ENCODE measurements around the gene MYO10. TPM values are rescaled to one million over a fixed set of nuclear protein-coding genes. Genes with fewer than 3 reads are reported as not detected.
"Not testable (repeated sequence)": the region's sequence is repeated elsewhere in the genome, so short reads cannot be mapped to it uniquely, and the experiment has no call there.

MYO10 gene
- 45.9 and 60.9 TPM in 2 replicates for total RNA-seq
- 23.4 TPM for polyA plus RNA-seq (2012)

DNA sequence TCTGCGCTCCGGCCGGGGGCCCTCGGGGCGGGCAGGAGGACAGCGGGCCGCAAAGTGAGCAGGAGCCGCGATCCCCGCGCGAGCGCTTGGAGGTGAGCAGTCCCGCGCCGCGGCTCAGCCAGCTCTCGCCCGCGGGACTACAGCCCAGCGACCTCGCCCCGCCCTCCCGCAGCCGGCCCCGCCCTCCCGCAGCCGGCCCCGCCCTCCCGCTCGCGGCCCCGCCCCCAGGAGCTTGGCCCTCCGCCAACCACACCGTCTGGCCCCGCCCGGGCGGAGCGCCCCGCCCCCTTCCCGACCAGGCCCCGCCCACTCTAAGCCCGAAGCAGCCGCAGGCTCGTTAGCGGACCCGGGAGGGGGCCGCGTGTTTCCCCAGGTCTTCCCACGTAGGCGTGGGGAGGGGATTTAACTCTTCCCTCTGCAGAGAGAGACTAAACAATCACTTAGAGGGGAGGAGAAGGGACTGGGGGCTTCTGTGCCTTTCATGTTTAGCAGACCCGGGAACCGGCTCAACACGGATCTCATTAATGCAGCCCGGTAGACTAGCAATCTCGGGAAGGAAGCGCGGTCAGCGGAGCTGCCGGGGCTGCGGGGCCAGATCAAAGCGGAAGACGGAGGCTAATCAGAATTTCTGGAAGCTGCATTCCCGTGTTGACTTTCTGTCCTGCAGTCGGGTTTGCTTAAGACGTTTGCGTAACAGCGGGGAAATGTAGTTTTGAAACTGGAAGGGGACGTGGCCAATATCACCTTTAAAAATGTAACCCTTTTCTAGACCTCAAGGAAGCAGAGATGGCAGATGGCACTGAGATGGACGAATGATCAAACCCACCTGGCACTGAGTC is at the start of gene MYO10:
Gene MYO10 (minus strand): TSS at position 139 of the 839 bp plus-strand sequence. CDS start 480 bp downstream, outside the sequence.
- DNase-seq (ENCODE audit: low read depth): peak; percentile 78

DNA sequence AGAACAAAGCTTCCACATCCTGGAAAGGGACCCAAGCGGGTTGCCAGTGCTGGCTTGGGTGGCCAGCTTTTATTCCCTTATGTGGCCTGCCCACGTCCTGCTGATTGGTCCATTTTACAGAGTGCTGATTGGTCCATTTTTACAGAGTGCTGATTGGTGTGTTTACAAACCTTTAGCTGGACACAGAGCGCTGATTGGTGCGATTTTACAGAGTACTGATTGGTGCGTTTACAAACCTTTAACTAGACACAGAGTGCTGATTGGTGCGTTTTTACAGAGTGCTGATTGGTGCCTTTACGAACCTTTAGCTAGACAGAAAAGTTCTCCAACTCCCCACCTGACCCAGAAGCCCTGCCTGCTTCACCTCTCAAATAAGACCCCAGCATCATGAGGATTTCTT is 49.2 kb upstream of the MYO10 start:
- DNase-seq (ENCODE audit: low read depth): not testable (repeated sequence)

DNA sequence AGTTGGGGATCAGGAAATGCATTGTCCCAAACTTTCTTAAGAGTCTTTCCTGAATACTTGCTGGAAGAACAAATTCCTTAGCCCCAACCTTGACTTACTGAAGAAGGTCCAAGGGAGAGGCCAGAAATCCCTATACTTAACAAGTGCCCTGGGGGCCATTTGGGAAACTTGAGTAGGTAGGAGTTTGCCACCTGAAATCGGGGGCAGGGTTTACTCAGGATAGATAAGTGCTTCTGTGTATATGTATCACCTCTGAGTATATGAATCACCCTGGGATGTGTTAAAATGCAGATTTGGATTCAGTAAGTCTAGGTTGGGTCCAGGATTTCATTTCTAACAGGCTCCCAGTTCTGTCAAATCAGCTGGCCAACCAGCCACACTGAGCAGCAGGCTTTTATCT is 47.9 kb upstream of the MYO10 start:
- DNase-seq (ENCODE audit: low read depth): no peak

DNA sequence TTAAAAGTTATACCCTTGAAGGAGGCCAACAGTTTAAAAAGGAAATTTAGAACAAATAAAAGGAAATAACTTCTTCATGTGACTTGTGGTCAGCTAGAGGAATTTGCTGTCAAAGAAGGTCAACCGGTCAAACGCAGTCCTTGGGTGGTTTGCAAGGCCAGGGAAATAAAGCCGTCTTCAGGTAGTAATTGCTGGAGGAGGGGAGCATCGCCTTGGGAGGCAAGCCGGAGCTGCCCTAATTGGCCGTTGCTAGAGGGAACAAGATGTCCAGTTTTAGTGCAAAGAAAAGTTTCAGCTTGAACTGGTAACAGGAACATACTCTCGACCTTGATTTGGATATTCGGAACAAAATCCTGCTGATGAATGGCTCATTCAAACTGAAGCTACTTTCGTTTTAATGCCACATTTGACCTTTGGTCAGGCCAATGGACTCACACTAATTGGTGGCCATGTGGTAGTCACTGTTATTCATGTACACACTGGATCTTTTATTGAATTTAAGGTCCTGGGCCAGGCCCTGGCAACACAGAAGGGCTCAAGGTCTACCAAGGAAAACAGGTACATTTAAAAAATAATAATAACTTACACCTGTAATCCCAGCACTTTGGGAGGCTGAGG is 47.0 kb upstream of the MYO10 start:
- no peak for DNase-seq (ENCODE audit: low read depth)

DNA sequence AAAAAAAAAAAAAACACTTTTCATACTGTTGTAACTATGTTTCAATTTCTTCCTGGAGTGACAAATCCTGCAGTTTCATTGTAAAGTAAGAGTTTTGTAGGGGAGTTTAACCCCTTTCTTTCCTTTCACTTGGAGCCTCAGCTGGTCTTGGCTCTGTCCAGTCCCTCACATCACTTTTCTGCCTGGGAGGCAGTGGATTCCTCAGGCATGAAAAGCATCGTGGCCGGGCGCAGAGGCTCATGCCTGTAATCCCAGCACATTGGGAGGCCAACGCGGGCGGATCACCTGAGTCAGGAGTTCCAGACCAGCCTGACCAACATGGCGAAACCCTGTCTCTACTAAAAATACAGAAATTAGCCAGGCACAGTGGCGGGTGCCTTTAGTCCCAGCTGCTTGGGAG is 45.6 kb upstream of the MYO10 start:
- DNase-seq (ENCODE audit: low read depth): no peak

DNA sequence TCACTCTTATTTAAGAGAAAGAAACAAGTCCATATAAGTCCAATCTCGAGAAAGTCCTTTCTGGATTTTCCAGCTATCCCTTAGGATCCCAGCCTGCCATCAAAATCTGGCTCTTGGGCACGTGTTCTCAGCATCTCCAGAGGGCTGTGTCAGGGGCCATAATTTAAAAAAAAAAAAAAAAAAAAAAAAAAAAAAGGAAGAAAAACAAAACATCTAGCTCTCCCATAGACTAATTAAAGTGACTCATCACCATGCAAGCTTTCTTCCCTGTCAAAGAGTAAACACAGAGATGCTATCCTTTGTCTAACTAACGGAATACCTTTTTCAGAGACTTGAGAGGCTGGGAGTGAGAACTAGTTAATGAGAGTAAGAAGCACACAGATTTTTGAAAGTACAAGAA is 44.9 kb upstream of the MYO10 start:
- DNase-seq (ENCODE audit: low read depth): no peak

DNA sequence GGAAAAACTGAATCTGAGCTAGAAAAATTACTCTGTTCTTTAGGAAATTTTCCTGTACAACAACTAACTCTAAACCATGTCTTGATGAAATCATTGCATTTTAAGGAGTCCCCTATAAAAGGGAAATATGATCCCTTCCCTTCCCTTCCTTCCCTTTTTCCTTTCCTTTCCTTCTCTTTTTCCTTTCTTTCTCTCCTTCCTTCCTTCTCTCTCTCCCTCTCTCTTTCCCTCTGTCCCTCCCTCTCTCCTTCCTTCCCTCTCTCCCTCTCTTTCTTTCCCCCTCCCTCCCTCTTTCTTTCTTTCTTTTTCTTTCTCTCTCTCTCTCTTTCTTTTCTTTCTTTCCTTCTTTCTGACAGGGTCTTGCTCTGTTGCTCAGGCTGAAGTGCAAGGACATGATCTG is 42.2 kb upstream of the MYO10 start:
- no peak for DNase-seq (ENCODE audit: low read depth)

DNA sequence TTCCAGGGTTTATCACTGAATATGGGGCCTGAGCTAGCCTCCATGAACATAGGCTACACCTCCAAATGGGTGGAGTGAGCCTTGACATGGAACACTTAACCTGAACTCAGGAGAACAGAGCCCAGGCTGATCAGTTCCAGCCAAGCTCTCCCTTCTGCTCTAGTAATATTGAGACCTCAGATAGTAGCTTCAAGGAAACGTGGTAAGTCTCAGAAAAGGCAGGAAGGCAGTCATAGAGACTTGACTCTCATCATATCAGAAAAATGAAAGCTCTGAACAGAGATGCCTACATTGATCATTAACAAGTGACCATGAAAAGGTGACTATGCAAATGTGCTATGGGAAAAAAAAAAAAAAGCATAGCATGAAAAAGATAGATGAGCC is 40.5 kb upstream of the MYO10 start:
- no peak for DNase-seq (ENCODE audit: low read depth)

DNA sequence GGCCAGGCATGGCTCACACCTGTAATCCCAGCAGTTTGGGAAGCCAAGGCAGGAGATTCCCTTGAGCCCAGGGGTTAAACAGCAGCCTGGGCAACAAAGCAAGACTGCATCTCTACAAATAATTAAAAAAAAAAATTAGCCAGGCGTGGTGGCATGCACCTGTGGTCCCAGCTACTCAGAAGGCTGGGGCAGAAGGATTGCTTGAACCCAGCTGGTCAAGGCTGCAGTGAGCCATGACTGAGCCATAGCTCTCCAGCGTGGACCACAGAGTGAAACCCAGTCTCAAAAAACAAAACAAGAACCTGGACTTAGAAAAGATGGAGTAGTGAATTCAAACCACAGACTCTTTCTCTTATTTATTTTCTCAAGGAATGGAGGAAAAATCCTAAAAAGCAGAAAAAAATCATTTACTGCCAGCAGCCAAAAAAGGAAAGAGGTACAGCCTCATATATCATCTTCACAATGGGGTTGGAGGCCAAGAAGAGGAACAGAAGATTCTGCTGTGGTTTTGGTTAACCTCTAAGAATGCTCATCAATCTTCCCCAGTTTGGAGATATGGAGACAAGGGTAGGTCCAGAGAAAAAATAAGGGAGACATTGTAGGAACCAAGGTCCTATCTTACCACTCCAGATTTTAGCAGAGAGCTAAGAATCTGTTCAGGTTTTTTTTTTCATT is 40.0 kb upstream of the MYO10 start:
- DNase-seq (ENCODE audit: low read depth): peak; percentile 69

DNA sequence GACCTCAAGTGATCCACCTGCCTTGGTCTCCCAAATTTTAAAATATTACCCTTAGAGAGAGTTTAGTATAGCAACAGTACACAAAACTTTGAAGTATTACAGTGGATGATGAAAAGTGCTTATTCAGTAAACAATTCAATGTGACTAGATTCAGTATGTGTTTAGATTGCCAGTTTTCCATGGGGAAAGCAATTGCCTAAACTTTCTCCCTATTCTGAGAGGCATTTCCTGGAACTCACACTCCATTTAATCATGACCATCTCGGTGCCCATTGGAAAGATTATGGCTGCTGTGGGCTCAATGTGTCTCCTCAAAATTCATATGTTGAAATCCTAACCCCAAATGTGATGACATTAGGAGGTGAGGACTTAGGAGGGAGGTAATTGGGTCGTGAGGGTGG is 38.9 kb upstream of the MYO10 start:
- no peak for DNase-seq (ENCODE audit: low read depth)

DNA sequence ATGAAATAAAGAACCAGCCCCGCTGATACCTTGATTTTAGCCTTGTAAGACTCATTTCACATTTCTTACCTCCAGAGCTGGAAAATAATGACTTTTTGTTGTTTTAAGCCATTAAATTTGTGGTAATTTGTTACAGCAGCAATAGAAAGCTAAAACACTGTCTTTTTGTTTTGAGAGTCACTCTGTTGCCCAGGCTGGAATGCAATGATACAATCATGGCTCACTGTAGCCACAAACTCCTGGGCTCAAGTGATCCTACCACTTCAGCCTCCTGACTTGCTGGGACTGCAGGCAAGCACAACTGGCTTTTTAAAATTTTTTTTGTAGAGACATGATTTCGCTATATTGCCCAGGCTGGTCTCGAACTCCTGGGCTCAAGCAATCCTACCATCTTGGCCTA is 34.7 kb upstream of the MYO10 start:
- DNase-seq (ENCODE audit: low read depth): no peak

DNA sequence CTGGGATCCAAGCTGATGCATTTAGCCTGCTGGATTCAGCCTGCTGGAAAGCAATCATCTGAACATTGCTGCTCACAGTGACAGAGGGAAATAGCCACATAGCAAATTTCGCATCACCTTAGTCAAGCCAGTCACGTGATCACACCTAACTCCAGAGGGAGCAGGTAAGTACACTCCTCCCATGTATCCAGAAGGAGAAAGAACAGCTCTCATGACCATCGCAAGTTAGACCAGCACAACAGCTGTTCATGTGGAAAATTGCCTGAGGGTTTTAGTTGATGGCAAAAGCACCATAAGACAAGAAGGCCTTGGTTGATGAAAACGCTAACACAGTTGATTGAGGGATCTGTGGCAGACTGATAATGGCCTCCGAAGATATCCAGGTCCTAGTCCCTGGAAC is 34.2 kb upstream of the MYO10 start:
- DNase-seq (ENCODE audit: low read depth): peak; percentile 41

DNA sequence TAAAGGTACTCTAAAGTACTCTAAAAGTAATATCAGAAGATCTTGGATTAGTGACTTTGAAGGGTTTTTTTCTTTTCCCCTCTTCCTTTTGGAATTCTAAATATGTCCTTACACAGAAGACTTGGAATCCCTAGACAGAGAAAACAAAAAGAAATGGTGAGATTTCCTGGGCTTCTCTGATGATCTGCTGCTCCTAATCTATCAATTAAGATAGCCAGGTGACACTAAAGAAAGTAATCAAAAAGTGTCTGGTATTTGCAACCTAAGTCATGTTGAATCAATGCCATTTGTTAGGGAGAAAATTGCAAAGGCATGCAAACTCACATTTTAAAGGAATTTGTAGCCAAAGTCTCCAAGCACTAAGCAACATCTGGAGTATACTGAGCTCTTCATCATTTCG is 29.5 kb upstream of the MYO10 start:
- DNase-seq (ENCODE audit: low read depth): no peak

DNA sequence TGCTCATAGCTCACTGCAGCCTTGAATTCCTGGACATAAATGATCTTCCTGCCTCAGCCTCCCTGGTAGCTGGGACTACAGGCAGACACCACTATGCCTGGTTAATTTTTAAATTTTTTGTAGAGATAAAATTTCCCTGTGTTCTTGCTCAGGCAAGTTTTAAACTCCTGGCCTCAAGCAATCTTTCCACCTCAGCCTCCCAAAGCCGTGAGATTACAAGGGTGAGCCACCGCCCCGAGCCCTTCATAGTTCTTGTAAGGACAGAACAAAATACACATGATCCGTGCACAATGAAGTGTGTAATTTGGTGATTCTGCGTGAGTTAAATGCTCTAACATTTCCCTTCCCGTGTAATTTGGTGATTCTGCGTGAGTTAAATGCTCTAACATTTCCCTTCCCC is 27.7 kb upstream of the MYO10 start:
- DNase-seq (ENCODE audit: low read depth): no peak

DNA sequence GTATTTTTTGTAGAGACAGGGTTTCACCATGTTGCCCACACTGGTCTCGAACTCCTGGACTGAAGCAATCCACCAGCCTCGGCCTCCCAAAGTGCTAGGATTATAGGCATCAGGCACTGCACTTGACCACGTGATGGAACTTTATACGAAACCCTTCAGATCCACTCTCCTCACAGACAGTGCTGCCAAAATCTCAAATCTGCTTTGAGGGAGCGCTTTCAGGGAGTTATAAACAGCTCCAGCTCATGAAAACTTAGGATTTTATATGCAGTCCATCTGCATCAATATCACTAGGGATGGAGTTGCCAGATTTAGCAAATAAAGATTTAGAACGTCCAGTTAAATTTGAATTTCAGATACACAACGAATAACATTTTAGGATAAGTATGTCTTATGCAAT is 25.0 kb upstream of the MYO10 start:
- DNase-seq (ENCODE audit: low read depth): no peak

DNA sequence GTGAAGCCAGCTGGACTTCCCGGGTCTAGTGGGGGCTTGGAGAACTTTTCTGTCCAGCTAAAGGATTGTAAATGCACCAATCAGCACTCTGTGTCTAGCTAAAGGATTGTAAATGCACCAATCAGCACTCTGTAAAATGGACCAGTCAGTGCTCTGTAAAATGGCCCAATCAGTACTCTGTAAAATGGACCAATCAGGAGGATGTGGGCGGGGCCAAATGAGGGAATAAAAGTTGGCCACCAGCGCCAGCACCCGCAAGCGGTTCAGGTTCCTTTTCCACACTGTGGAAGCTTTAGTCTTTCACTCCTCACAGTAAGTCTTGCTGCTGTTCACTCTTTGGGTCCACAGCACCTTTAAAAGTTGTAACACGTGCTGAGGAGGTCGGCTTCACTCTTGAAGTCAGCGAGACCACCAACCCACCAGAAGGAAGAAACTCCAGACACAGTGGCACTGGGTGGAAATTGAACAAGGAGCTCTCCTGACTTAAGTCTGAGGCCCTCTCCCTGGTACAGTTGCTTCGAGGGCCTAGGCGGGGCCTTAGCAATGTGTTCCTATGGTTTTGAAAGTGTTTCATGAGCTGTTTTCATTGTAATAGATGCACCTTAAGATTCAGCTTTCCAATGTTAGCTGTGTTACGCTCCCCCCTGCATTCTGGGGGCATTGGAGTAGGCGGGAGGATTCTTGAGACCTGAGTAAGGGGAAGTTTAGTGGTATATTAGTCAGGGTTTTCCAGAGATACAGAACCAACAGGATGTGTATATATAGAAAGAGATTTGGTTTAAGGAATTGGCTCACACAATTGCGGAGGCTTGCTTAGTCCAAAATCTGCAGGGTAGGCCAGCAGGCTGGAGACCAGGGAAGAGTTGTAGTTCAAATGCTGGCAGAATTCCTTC is 21.5 kb upstream of the MYO10 start:
- DNase-seq (ENCODE audit: low read depth): peak; percentile 57

DNA sequence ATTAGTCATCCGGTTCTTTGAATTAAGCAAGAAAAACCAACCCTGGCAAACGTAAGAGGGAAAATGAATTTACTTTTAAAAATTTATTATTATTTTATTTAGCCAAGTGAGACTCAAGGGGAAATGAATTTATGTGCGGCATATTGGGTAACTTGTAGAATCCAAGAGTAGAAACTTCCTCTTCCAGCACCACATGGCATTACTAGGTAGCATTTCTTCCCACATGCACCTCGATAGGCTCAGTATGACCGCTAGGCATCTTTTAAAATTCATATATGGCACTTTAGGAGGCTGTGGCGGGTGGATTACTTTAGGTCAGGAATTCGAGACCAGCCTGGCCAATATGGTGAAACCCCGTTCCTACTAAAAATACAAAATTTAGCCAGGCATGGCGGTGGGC is 17.6 kb upstream of the MYO10 start:
- no peak for DNase-seq (ENCODE audit: low read depth)

DNA sequence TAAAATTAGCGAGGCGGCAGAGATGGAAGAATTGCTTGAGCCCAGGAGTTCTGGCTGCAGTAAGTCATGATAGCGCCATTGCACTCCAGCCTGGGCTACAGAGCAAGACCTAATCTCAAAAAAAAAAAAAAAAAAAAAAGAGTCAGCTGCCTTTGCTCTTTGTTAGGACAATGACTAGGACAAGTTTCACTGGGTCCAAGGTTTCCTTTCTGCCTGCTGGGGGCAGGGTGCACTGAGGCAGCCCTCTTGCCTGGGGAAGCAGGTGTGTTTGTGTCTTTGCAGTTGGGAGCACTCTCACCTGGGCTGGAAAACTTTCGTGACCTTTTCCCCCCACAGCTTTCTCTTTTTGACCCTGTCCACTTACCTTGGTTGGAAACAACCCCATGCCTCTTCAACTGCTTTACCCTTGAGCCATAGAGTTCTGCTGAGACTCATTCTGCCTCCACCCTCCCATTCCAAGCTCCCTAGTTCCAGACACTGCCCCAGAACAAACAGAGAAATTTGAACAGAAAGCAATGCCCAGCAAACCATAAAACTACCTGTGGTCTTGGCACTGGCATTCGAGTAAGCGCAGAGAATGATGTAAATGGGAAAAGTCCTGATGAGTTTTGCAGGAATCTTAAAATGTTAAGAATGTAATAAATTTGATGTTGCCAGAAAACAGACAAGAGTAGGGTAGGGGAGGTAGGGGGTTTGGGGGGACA is 17.0 kb upstream of the MYO10 start:
- DNase-seq (ENCODE audit: low read depth): no peak

DNA sequence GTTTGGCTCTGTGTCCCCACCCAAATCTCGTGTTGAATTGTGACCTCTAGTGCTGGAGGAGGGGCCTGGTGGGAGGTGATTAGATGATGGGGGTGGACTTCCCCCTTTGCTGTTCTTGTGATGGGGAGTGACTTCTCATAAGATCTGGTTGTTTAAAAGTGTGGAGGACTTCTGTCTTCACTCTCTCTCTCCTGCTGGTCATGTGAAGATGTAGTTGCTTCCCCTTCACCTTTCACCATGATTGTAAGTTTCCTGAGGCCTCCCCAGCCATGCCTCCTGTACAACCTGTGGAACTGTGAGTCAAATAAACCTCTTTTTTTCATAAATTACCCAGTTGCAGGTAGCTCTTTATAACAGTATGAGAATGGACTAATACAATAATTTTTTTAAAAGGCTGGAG is 10.6 kb upstream of the MYO10 start:
- no peak for DNase-seq (ENCODE audit: low read depth)

DNA sequence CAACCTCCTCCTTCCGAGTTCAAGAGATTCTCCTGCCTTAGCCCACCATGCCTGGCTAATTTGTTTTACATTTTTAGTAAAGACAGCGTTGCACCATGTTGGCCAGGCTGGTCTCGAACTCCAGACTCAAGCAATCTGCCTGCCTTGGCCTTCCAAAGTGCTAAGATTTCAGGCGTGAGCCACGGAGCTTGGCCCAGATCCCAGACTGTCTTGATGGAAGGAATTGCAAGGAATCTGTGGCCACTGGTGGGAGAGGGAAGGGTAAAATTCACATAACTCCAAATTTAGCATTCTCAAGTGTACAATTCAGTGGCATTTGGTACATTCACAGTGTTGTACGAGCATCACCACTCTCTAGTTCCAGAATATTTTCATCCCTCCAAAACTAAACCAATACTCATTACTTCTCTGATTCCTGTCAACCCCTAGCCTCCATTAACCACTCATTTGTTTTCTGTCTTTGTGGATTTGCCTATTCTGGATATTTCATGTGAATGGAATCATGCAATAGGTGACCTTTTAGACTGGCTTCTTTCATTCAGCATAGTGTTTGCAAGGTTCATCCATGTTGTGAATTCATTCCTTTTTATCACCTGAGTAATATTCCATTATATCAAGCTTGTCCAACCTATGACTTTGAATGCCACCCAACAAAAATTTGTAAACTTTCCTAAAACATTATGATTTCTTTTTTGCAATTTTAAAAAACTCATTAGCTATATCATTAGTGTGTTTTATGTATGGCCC is 8.9 kb upstream of the MYO10 start:
- no peak for DNase-seq (ENCODE audit: low read depth)

Measured in myocyte (in vitro differentiated cells).